ENCODE measurements around the gene RAPGEF4. TPM values are rescaled to one million over a fixed set of nuclear protein-coding genes. Genes with fewer than 3 reads are reported as not detected.

Gene RAPGEF4
- total RNA-seq, 1 experiment from 2014 or later, result 0.62 TPM

GRCh38 chr2:172749388-172749787 is 13.7 kb downstream of the RAPGEF4 start:
- in situ Hi-C loops (cut with HindIII; ENCODE audit: low pct_unique_long_range_greater_than_20kb, low sequenced_read_pairs), result no loop called here

GRCh38 chr2:172751564-172751963 is 15.9 kb downstream of the RAPGEF4 start:
- BruUV-seq (replicated peaks), result no TSS peak
- no peaks in the 10 kb centered on the region for H3K4me1 ChIP-seq (ENCODE audit: control insufficient read depth, insufficient read depth, low read length)
- no peaks in the 10 kb centered on the region for H3K9me3 ChIP-seq (ENCODE audit: control insufficient read depth, insufficient read depth, low read depth, low read length)
- H3K4me3 ChIP-seq (ENCODE audit: low read depth in 2 of 2, low read length in 2 of 2), result no peak overlapping the region
- H3K36me3 ChIP-seq (ENCODE audit: control insufficient read depth, insufficient read depth, low read length), result no peaks in the 10 kb centered on the region
- H3K27ac ChIP-seq (ENCODE audit: low read length), result no peak overlapping the region
- intact Hi-C loops (cut with micrococcal nuclease; ENCODE audit: unreplicated experiment), result no loop called here
- no peak for TF ChIP-seq TCF7L2 (IDR thresholded peaks at IDR 0.05; ENCODE audit: low read depth, low read length)
- no peak for TF ChIP-seq REST (IDR thresholded peaks at IDR 0.05; ENCODE audit: insufficient read depth in 1 of 2, low read depth in 2 of 2, low read length in 1 of 2)
- TF ChIP-seq SIN3A (IDR thresholded peaks at IDR 0.05; ENCODE audit: borderline replicate concordance, insufficient read depth, low read depth, low read length), result no peak
- TF ChIP-seq POLR2AphosphoS5 (IDR thresholded peaks at IDR 0.05; ENCODE audit: low read depth, low read length), result no peak
- TF ChIP-seq CTCF (IDR thresholded peaks at IDR 0.05), result no peak
- in situ Hi-C loops (cut with HindIII; ENCODE audit: low pct_unique_long_range_greater_than_20kb, low sequenced_read_pairs), result no loop called here
- no peak for DNase-seq (ENCODE audit: low read depth, low spot score)
- ChIA-PET CTCF (no interaction called here), POLR2A (no interaction called here)
- H3K27me3 ChIP-seq (ENCODE audit: control insufficient read depth, insufficient read depth, low read length), result peaks cover 7% of the 10 kb centered on the region; the same call in 1 of the 2 replicates
- ATAC-seq, result no peak

More at GRCh38 chr2:172749388-172749787, 13.7 kb downstream of the RAPGEF4 start:
- no peaks in the 10 kb centered on the region for H3K4me1 ChIP-seq (ENCODE audit: control insufficient read depth, insufficient read depth, low read length)
- TF ChIP-seq TCF7L2 (IDR thresholded peaks at IDR 0.05; ENCODE audit: low read depth, low read length) (no peak), REST (IDR thresholded peaks at IDR 0.05; ENCODE audit: insufficient read depth in 1 of 2, low read depth in 2 of 2, low read length in 1 of 2) (no peak), POLR2AphosphoS5 (IDR thresholded peaks at IDR 0.05; ENCODE audit: low read depth, low read length) (no peak), CTCF (IDR thresholded peaks at IDR 0.05) (no peak), SIN3A (IDR thresholded peaks at IDR 0.05; ENCODE audit: borderline replicate concordance, insufficient read depth, low read depth, low read length) (no peak)
- H3K36me3 ChIP-seq (ENCODE audit: control insufficient read depth, insufficient read depth, low read length), result no peaks in the 10 kb centered on the region
- intact Hi-C loops (cut with micrococcal nuclease; ENCODE audit: unreplicated experiment), result no loop called here
- H3K27ac ChIP-seq (ENCODE audit: low read length), result no peak overlapping the region
- H3K9me3 ChIP-seq (ENCODE audit: control insufficient read depth, insufficient read depth, low read depth, low read length), result no peaks in the 10 kb centered on the region
- BruUV-seq (replicated peaks), result no TSS peak
- POLR2A ChIA-PET, result no interaction called here
- CTCF ChIA-PET, result no interaction called here
- ATAC-seq, result no peak
- no peak overlapping the region for H3K4me3 ChIP-seq (ENCODE audit: low read depth in 2 of 2, low read length in 2 of 2)
- H3K27me3 ChIP-seq (ENCODE audit: control insufficient read depth, insufficient read depth, low read length), result peaks cover 7% of the 10 kb centered on the region; the same call in 1 of the 2 replicates
- no peak for DNase-seq (ENCODE audit: low read depth, low spot score)

Measured in Panc1 (cell line).